Kasumi-1 (cell line): Measurements from ENCODE around the gene ZNF382.

Experiments used
- DNase-seq, 2 experiments: peaks; one replicate each; lab custom pipeline; 2025; lab: John Stamatoyannopoulos, UW

The ZNF382 gene

DNA sequence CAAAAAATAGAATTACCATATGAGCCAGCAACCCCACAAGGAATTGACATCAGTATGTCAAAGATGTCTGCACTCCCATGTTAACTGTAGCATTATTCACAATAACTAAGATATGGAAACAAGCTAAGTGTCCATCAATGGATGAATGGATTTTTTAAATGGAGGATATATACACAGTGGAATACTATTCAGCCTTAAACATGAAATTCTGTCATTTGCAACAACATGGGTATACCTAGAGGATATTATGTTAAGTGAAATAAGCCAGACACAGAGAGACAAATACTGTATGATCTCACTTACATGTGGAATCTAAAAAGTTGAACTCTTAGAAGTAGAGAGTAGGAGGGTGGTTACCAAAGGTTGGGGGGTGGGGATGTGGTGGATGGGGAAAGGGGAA lies 74.3 kb downstream of the ZNF382 start:
- no peak for DNase-seq
